AG20443 (cell line): ENCODE results near the gene GTF2A1L.

Experiments
- DNase-seq: peaks from one replicate; pipeline ENCODE4 v3.0.0; 2012; ENCODE audit warnings: low spot score, mixed read lengths

GTF2A1L gene

GRCh38 chr2:48707466-48707865 is 89.8 kb downstream of the GTF2A1L start:
- DNase-seq = no peak

- DNase-seq = no peak
Observed at GRCh38 chr2:48709096-48710034, 91.7 kb downstream of the GTF2A1L start.

- DNase-seq = no peak
Observed at GRCh38 chr2:48711343-48711742, 93.7 kb downstream of the GTF2A1L start.

GRCh38 chr2:48712151-48712550 is 94.5 kb downstream of the GTF2A1L start:
- DNase-seq = no peak

GRCh38 chr2:48713647-48714046 is 96.0 kb downstream of the GTF2A1L start:
- no peak for DNase-seq

GRCh38 chr2:48714245-48714644 is 96.6 kb downstream of the GTF2A1L start:
- peak; percentile 17 for DNase-seq

- DNase-seq = no peak
Observed at GRCh38 chr2:48715042-48715899, 97.6 kb downstream of the GTF2A1L start.

- DNase-seq = no peak
Observed at GRCh38 chr2:48715956-48716355, 98.3 kb downstream of the GTF2A1L start.

- DNase-seq = no peak
Observed at GRCh38 chr2:48717846-48718245, 100.2 kb downstream of the GTF2A1L start.

- DNase-seq = no peak
Observed at GRCh38 chr2:48719480-48720177, 102.0 kb downstream of the GTF2A1L start.

- DNase-seq = no peak
Observed at GRCh38 chr2:48721158-48721557, 103.5 kb downstream of the GTF2A1L start.

GRCh38 chr2:48722391-48722790 is 104.7 kb downstream of the GTF2A1L start:
- DNase-seq = no peak

- DNase-seq = peak; percentile 66
Observed at GRCh38 chr2:48723129-48723528, 105.5 kb downstream of the GTF2A1L start.

- DNase-seq = no peak
Observed at GRCh38 chr2:48724278-48724677, 106.6 kb downstream of the GTF2A1L start.

- no peak for DNase-seq
Observed at GRCh38 chr2:48725696-48726494, 108.2 kb downstream of the GTF2A1L start.

- no peak for DNase-seq
Observed at GRCh38 chr2:48727560-48727959, 109.9 kb downstream of the GTF2A1L start.

GRCh38 chr2:48728295-48728694 is 110.6 kb downstream of the GTF2A1L start:
- no peak for DNase-seq

GRCh38 chr2:48728840-48729239 is 111.2 kb downstream of the GTF2A1L start:
- DNase-seq = no peak
